IMR-90 (cell line): ENCODE data around the gene SLC29A1. TPM values are rescaled to one million over a fixed set of nuclear protein-coding genes. Genes with fewer than 3 reads are reported as not detected.

Experiments
- ATAC-seq: fragments of 200-7000 bp; cut with Tn5 transposase; 2 replicates; pipeline ENCODE4 v1.9.1; 2020; ENCODE audit warnings: low read depth, mild to moderate bottlenecking, moderate library complexity
- BruUV-seq: library from RNA; stranded (reverse); fragments of 400-500 nt; replicated peaks from 2 replicates; lab custom pipeline; 2021; lab: Mats Ljungman, UMichigan
- CTCF ChIA-PET: fragments of 300-600 bp; formaldehyde crosslinking; extraction: SDS; loops from one replicate; lab custom pipeline; 2021; ENCODE audit warnings: antibody characterized with exemption; lab: Yijun Ruan, JAX
- POLR2A ChIA-PET: fragments of 300-600 bp; sonication (Branson Sonifier 250); formaldehyde crosslinking; loops from one replicate; lab custom pipeline; 2022; ENCODE audit warnings: antibody characterized with exemption; ENCODE audit not compliant: unreplicated experiment; lab: Charles Lee
- DNase-seq: peaks from one replicate; pipeline ENCODE4 v3.0.0; 2013
- H2AFZ ChIP-seq: replicated peaks from 2 replicates; pipeline ENCODE3; 2013; ENCODE audit warnings: low read length, mild to moderate bottlenecking; ENCODE audit not compliant: poor library complexity
- H2AK5ac ChIP-seq: 2 replicates; pipeline ENCODE4 v1.6.1; 2013; ENCODE audit warnings: low read depth, low read length, inconsistent platforms
- H2AK9ac ChIP-seq: replicated peaks from 2 replicates; pipeline ENCODE3; 2013; ENCODE audit warnings: mild to moderate bottlenecking, low read depth, low read length, moderate library complexity; ENCODE audit not compliant: poor library complexity
- H2BK120ac ChIP-seq: 2 replicates; pipeline ENCODE4 v1.6.1; 2013; ENCODE audit warnings: low read depth, low read length, inconsistent platforms
- H2BK15ac ChIP-seq: 3 replicates; pipeline ENCODE4 v1.6.1; 2013; ENCODE audit warnings: low read depth, low read length, inconsistent platforms
- H2BK20ac ChIP-seq: 2 replicates; pipeline ENCODE4 v1.6.1; 2013; ENCODE audit warnings: low read depth, mild to moderate bottlenecking, inconsistent platforms, low read length, moderate library complexity
- H2BK5ac ChIP-seq: 2 replicates; pipeline ENCODE4 v1.6.1; 2013; ENCODE audit warnings: mild to moderate bottlenecking, low read depth, low read length, inconsistent platforms; ENCODE audit not compliant: poor library complexity, severe bottlenecking
- H3K14ac ChIP-seq: replicated peaks from 2 replicates; pipeline ENCODE4 v1.6.1; 2013; ENCODE audit warnings: low read depth, low read length, inconsistent platforms
- H3K18ac ChIP-seq: 2 replicates; pipeline ENCODE4 v1.6.1; 2013; ENCODE audit warnings: low read depth, low read length, control low read depth
- H3K23ac ChIP-seq: 2 replicates; pipeline ENCODE4 v1.6.1; 2013; ENCODE audit warnings: low read depth, low read length, inconsistent platforms
- H3K27ac ChIP-seq: 2 replicates; pipeline ENCODE4 v1.5.1; 2013; ENCODE audit warnings: mild to moderate bottlenecking, control low read depth, low read length; ENCODE audit not compliant: insufficient read depth
- H3K27me3 ChIP-seq: 2 replicates; pipeline ENCODE4 v1.6.1; 2013; ENCODE audit warnings: low read length; ENCODE audit not compliant: control insufficient read depth, insufficient read depth
- H3K36me3 ChIP-seq: 2 replicates; pipeline ENCODE4 v1.6.1; 2013; ENCODE audit warnings: low read length, mixed read lengths; ENCODE audit not compliant: control insufficient read depth, insufficient read depth
- H3K4ac ChIP-seq: 2 replicates; pipeline ENCODE4 v1.6.1; 2013; ENCODE audit warnings: low read depth, low read length, inconsistent platforms
- H3K4me1 ChIP-seq: 2 replicates; pipeline ENCODE4 v1.6.1; 2013; ENCODE audit warnings: low read length, mixed read lengths; ENCODE audit not compliant: control insufficient read depth, insufficient read depth
- H3K4me2 ChIP-seq: 2 replicates; pipeline ENCODE4 v1.6.1; 2013; ENCODE audit warnings: low read depth, mild to moderate bottlenecking, control low read depth, low read length, moderate library complexity
- H3K4me3 ChIP-seq: 2 replicates; pipeline ENCODE4 v1.5.1; 2013; ENCODE audit warnings: low read depth, mild to moderate bottlenecking, control low read depth, low read length, moderate library complexity; ENCODE audit not compliant: insufficient read depth
- H3K56ac ChIP-seq: 2 replicates; pipeline ENCODE4 v1.6.1; 2013; ENCODE audit warnings: low read length, inconsistent platforms; ENCODE audit not compliant: insufficient read depth; ENCODE audit errors: extremely low read depth
- H3K79me1 ChIP-seq, 2 experiments: 2 replicates each; pipeline ENCODE4 v1.6.1; 2013; ENCODE audit warnings: low read length in 2 of 2, inconsistent platforms in 1 of 2, low read depth in 1 of 2
- H3K9ac ChIP-seq: 2 replicates; pipeline ENCODE4 v1.6.1; 2013; ENCODE audit warnings: low read depth, low read length, control low read depth
- H3K9me1 ChIP-seq: 2 replicates; pipeline ENCODE4 v1.6.1; 2013; ENCODE audit warnings: low read length, inconsistent platforms; ENCODE audit not compliant: insufficient read depth
- H3K9me3 ChIP-seq: 2 replicates; pipeline ENCODE4 v1.6.1; 2013; ENCODE audit warnings: low read length; ENCODE audit not compliant: control insufficient read depth, insufficient read depth
- H4K20me1 ChIP-seq: 2 replicates; pipeline ENCODE4 v1.6.1; 2013; ENCODE audit warnings: low read length, inconsistent platforms; ENCODE audit not compliant: insufficient read depth
- H4K5ac ChIP-seq: 2 replicates; pipeline ENCODE4 v1.6.1; 2013; ENCODE audit warnings: mild to moderate bottlenecking, low read depth, low read length, control low read depth
- H4K8ac ChIP-seq, 2 experiments: 2 replicates each; pipeline ENCODE4 v1.6.1; 2013; ENCODE audit warnings: low read depth in 2 of 2, low read length in 2 of 2, control low read depth in 1 of 2, inconsistent platforms in 1 of 2
- H4K91ac ChIP-seq: 2 replicates; pipeline ENCODE4 v1.6.1; 2013; ENCODE audit warnings: low read depth, low read length, inconsistent platforms; ENCODE audit not compliant: insufficient read depth
- MAFK ChIP-seq: IDR thresholded peaks from 2 replicates; pipeline ENCODE4 v1.6.1; 2012; ENCODE audit warnings: low read depth, low read length, improper control_type of control experiment
- SMC3 ChIP-seq: fragments of 150-350 bp; IDR thresholded peaks from 2 replicates; pipeline ENCODE4 v1.6.1; 2016; ENCODE audit warnings: low read depth, mild to moderate bottlenecking, antibody characterized with exemption, low read length, moderate library complexity
- WGBS, 2 experiments: methylation state at CpG; one replicate each; pipeline versions ENCODE4 v1.1.5 to v1.1.7; 2013; ENCODE audit warnings: missing lambda C conversion rate in 2 of 2; ENCODE audit not compliant: insufficient read length in 1 of 2; ENCODE audit errors: extremely low coverage in 2 of 2; 5-methylcytosine and 5-hydroxymethylcytosine counted together
- dilution Hi-C: fragments of 300-500 bp; cut with HindIII; formaldehyde crosslinking; loops from one replicate; pipeline ENCODE4 v1.14.3; 2018; ENCODE audit warnings: low sequenced_read_pairs; ENCODE audit not compliant: unreplicated experiment
- in situ Hi-C: fragments of 300-500 bp; cut with MboI; formaldehyde crosslinking; loops from 3 replicates; pipeline ENCODE4 v1.14.3; 2019; ENCODE audit warnings: low sequenced_read_pairs, inconsistent platforms, mixed read lengths
- intact Hi-C: fragments of 100-400 bp; cut with micrococcal nuclease; formaldehyde crosslinking; loops from 2 replicates; pipeline ENCODE4 v1.10.0; 2022
- polyA plus RNA-seq, 3 experiments: library from polyadenylated mRNA; depleted of rRNA; stranded (reverse); fragments of >200 nt; gene quantifications; 2 replicates each; pipeline ENCODE4 v1.2.3, GENCODE V29; 2012; ENCODE audit warnings: low replicate concordance in 1 of 3
- total RNA-seq: library from RNA; depleted of rRNA; stranded (reverse); fragments of >200 nt; gene quantifications from 2 replicates; pipeline ENCODE4 v1.2.3, GENCODE V29; 2012

SLC29A1 gene
- total and polyA plus RNA-seq, 2 of the 4 experiments (the other 2 are of a cell fraction), result 4.1 to 22.1 TPM

DNA sequence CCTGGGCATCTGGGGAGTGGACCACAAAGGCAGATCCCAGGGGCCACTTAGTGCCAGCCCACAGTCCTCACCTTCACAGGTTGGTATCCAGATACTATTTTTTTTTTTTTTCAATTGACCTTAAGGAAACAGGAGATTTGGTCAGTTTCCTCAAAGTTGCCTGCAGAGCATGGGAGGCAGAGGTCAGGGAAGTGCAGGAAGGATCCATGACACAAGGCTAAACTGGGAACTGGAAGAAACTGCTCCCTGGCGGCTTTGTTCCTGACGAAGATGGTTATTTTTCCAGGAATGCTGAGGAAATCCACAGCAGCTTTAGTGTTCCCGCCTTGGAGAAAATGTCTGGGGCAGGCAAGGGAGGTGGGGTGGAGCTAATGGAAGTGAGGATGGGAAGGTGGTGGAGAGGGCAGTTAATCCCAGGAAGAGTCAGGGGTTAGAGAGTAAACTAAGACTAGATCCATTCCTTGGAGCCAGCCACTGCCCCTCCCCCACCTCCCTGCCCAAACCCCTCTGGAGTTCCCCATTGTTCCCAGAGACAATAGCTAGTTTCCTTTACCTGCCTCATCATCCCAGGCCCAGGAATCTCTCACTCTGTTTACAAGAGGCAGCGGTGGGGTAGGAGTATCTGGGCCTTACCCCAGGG lies 20.9 kb upstream of the SLC29A1 start:
- H3K23ac ChIP-seq, result no peak overlapping the region
- no peaks in the 10 kb centered on the region for H4K20me1 ChIP-seq
- ATAC-seq, result no peak
- H3K4ac ChIP-seq, result no peak overlapping the region
- H4K91ac ChIP-seq, result no peak overlapping the region
- H2AK5ac ChIP-seq, result no peak overlapping the region
- no peak overlapping the region for H3K9ac ChIP-seq
- intact Hi-C loops, result no loop called here
- no peak overlapping the region for H3K14ac ChIP-seq
- H2BK15ac ChIP-seq, result no peak overlapping the region
- no peak overlapping the region for H2BK5ac ChIP-seq
- H4K8ac ChIP-seq, result no peak overlapping the region
- POLR2A ChIA-PET, result no interaction called here
- 100% methylated on average over 2 of the region's 4 CpGs; no CpG with 5 or more reads in 1 of the 2 experiments for WGBS, 2 experiments
- no peak overlapping the region for H3K56ac ChIP-seq
- H3K4me3 ChIP-seq, result no peak overlapping the region
- no peak overlapping the region for H3K18ac ChIP-seq
- no peak for DNase-seq
- no peaks in the 10 kb centered on the region for H3K79me1 ChIP-seq
- H2AFZ ChIP-seq, result no peak overlapping the region
- H3K4me1 ChIP-seq, result no peaks in the 10 kb centered on the region
- no peak overlapping the region for H2AK9ac ChIP-seq
- CTCF ChIA-PET, result no interaction called here
- no peak for TF ChIP-seq MAFK
- no peak for TF ChIP-seq SMC3
- H3K36me3 ChIP-seq, result no peaks in the 10 kb centered on the region
- in situ Hi-C loops, result no loop called here
- no TSS peak for BruUV-seq
- no peak overlapping the region for H3K27ac ChIP-seq
- H3K9me3 ChIP-seq, result no peaks in the 10 kb centered on the region
- no peak overlapping the region for H3K4me2 ChIP-seq
- dilution Hi-C loops, result no loop called here
- H4K5ac ChIP-seq, result no peak overlapping the region
- H2BK120ac ChIP-seq, result no peak overlapping the region
- H3K27me3 ChIP-seq, result peaks cover 18% of the 10 kb centered on the region
- no peak overlapping the region for H2BK20ac ChIP-seq
- no peaks in the 10 kb centered on the region for H3K9me1 ChIP-seq
